Bronchial epithelial cell (primary cell): ENCODE measurements around the gene WNT3. TPM values are rescaled to one million over a fixed set of nuclear protein-coding genes. Genes with fewer than 3 reads are reported as not detected.

ENCODE experiments used
- DNase-seq: peaks from one replicate; pipeline ENCODE4 v3.0.0-alpha.2; 2010; ENCODE audit warnings: low read depth
- FAIRE-seq: peaks from 2 replicates; lab custom pipeline; 2011; peaks lifted over from hg19 to GRCh38; lab: Jason Lieb, UNC
- H3K27me3 ChIP-seq: 2 replicates; pipeline ENCODE4 v1.5.1; 2011; ENCODE audit warnings: low read length; ENCODE audit not compliant: control insufficient read depth, insufficient read depth
- H3K36me3 ChIP-seq: 2 replicates; pipeline ENCODE4 v1.5.1; 2011; ENCODE audit warnings: low read length; ENCODE audit not compliant: control insufficient read depth, insufficient read depth
- H3K4me3 ChIP-seq: 2 replicates; pipeline ENCODE4 v1.5.1; 2011; ENCODE audit warnings: mild to moderate bottlenecking, low read depth, low read length, control low read depth
- total RNA-seq: library from RNA; depleted of rRNA; stranded (reverse); fragments of >200 nt; gene quantifications from 2 replicates; pipeline ENCODE4 v1.2.1, GENCODE V29; 2014
- TF ChIP-seq, protein P1 (sequence below): IDR thresholded peaks from 2 replicates; pipeline ENCODE4 v1.5.1; 2011; ENCODE audit warnings: mild to moderate bottlenecking, moderate library complexity, low read length, control low read depth, inconsistent platforms; ENCODE audit not compliant: insufficient read depth, severe bottlenecking

The WNT3 gene
- total RNA-seq, 1 donor from 2014 or later: 0.79 TPM

DNA sequence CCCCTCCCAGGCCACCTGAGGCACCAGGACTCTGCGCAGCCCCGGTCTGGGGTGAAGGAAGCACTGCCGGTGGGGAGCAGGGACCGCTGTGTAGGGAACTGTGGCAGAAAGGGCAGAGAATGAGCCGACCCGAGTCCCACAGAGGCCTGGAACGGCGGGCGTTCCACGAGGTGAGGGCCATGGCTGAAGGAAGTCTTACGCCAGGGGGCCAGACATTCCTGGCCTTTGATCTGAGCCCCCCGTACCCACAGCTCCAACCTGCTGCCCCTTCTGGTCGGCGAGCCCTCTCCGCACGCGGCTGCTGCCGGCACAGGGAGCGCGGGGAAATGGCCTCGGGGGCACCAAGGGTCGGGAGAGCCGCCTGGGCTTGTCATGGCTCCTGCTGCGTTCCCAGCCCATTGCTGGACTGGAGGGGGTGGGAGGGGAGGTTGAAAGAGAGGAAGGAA lies 1.4 kb upstream of the WNT3 start:
- Histone ChIP-seq H3K36me3 (no peaks in the 10 kb centered on the region), H3K27me3 (peaks cover 49% of the 10 kb centered on the region), H3K4me3 (no peak overlapping the region)
- TF ChIP-seq, protein P1, sequence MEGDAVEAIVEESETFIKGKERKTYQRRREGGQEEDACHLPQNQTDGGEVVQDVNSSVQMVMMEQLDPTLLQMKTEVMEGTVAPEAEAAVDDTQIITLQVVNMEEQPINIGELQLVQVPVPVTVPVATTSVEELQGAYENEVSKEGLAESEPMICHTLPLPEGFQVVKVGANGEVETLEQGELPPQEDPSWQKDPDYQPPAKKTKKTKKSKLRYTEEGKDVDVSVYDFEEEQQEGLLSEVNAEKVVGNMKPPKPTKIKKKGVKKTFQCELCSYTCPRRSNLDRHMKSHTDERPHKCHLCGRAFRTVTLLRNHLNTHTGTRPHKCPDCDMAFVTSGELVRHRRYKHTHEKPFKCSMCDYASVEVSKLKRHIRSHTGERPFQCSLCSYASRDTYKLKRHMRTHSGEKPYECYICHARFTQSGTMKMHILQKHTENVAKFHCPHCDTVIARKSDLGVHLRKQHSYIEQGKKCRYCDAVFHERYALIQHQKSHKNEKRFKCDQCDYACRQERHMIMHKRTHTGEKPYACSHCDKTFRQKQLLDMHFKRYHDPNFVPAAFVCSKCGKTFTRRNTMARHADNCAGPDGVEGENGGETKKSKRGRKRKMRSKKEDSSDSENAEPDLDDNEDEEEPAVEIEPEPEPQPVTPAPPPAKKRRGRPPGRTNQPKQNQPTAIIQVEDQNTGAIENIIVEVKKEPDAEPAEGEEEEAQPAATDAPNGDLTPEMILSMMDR: no peak
- no peak for DNase-seq
- FAIRE-seq: no peak

GRCh38 chr17:46818929-46819859 lies 702 bp upstream of the WNT3 start:
- FAIRE-seq (no peak), DNase-seq (no peak)
- Histone ChIP-seq H3K27me3 (peaks cover 49% of the 10 kb centered on the region), H3K4me3 (peak overlapping the region; percentile 13), H3K36me3 (no peaks in the 10 kb centered on the region)
- TF ChIP-seq, protein P1: no peak

DNA sequence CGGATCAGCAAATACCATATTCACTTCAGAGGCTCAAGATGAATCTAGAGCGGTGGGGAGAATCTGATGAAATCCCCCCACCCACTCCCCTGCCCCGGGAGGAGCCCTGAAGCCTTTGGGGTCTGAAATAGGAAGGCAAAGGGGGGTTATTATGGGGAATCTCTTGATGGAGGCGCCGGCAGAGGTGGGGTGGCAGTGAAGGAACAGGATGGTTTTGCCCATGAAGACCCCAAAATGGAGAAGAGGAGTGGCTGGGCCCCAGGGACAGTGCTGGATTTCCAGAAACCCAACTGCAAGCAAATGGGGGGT lies 637 bp downstream of the WNT3 start:
- Histone ChIP-seq H3K4me3 (no peak overlapping the region), H3K27me3 (peaks cover 50% of the 10 kb centered on the region), H3K36me3 (no peaks in the 10 kb centered on the region)
- TF ChIP-seq, protein P1: no peak
- DNase-seq (no peak), FAIRE-seq (no peak)

GRCh38 chr17:46817151-46817900 lies 1.2 kb downstream of the WNT3 start:
- no peaks in the 10 kb centered on the region for H3K36me3 ChIP-seq
- FAIRE-seq: no peak
- no peak overlapping the region for H3K4me3 ChIP-seq
- TF ChIP-seq, protein P1: no peak
- peaks cover 49% of the 10 kb centered on the region for H3K27me3 ChIP-seq
- DNase-seq: no peak

DNA sequence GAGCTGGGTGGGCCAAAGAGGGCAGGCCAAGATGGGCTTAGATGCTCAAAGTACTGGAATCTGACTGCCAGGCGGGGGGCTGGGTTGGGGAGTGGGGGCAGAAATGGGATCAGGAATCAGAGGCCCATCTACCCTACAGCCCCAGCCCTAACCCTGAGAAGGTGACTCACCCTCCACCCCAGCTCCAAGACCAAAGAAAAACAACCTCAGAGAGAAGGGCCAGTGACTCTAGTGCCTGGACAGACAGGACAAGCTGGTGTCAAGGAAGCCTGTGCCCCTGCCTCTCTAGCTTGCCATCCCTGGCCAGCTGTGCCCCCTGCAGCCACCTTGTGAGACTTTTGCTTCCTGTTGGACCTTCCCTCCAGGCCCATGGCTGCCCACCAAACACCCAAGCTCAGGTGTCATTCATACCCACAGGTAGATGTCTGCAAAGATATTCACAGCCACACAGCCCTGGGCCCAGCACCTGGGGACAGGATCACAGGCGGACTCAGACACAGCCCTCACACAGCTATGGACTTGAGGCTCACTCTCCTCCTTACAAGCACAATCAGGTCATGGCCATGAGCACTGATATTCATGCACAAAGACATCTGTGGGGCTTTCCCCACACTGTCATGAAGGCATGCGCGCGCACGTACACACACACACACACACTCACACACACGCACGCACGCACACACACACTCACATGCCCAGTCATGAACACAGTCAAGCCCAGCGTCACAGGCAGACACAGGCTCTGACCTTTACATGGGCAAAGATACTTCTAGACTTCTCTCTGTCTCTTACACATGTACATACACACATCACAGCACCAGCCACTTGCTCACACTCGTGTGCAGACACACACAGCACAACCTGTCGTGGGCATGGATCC lies 2.8 kb downstream of the WNT3 start:
- H3K27me3 ChIP-seq: peaks cover 35% of the 10 kb centered on the region
- DNase-seq (no peak), FAIRE-seq (peak; percentile 91)
- no peaks in the 10 kb centered on the region for H3K36me3 ChIP-seq
- H3K4me3 ChIP-seq: no peak overlapping the region
- TF ChIP-seq, protein P1: no peak
